Subcutaneous adipose tissue (tissue), 4 donors: ENCODE results near the gene NUDT7. TPM values are rescaled to one million over a fixed set of nuclear protein-coding genes. Genes with fewer than 3 reads are reported as not detected.

Experiments used
- CTCF ChIP-seq: fragments of 450-650 bp; IDR thresholded peaks from one replicate; pipeline ENCODE4 v1.5.1; 2016; ENCODE audit warnings: low read depth, mild to moderate bottlenecking, control low read depth, antibody characterized with exemption, moderate library complexity
- total RNA-seq, 4 donors: library from RNA; depleted of rRNA; stranded (reverse); fragments of >200 nt; gene quantifications; one replicate each; pipeline ENCODE4 v1.1.0, GENCODE V29; 2016

The NUDT7 gene
- total RNA-seq, 4 donors from 2014 or later, result 14.3 to 43.0 (median 17.5) TPM

- no peak for TF ChIP-seq CTCF
Observed at GRCh38 chr16:77775911-77776909, 53.9 kb downstream of the NUDT7 start.

- no peak for TF ChIP-seq CTCF
Observed at GRCh38 chr16:77777745-77778144, 55.4 kb downstream of the NUDT7 start.

- TF ChIP-seq CTCF, result no peak
Observed at GRCh38 chr16:77780378-77780837, 58.1 kb downstream of the NUDT7 start.

- no peak for TF ChIP-seq CTCF
Observed at GRCh38 chr16:77781091-77781490, 58.8 kb downstream of the NUDT7 start.

GRCh38 chr16:77782694-77783093 lies 60.4 kb downstream of the NUDT7 start:
- no peak for TF ChIP-seq CTCF

- no peak for TF ChIP-seq CTCF
Observed at GRCh38 chr16:77784441-77785372, 62.4 kb downstream of the NUDT7 start.
